H9 (cell line): ENCODE data around the gene SEC22A. TPM values are rescaled to one million over a fixed set of nuclear protein-coding genes. Genes with fewer than 3 reads are reported as not detected.

ENCODE experiments used
- DNase-seq: peaks from one replicate; pipeline ENCODE4 v3.0.0-alpha.2; 2017
- H2AFZ ChIP-seq: one replicate; pipeline ENCODE4 v1.6.1; 2013; ENCODE audit warnings: mild to moderate bottlenecking, low read length, control low read depth, moderate library complexity
- H2AK5ac ChIP-seq: 2 replicates; pipeline ENCODE4 v1.6.1; 2013; ENCODE audit warnings: low read length, control low read depth, mixed read lengths; ENCODE audit not compliant: insufficient read length
- H2BK120ac ChIP-seq: one replicate; pipeline ENCODE4 v1.6.1; 2013; ENCODE audit warnings: low read depth, mild to moderate bottlenecking, low read length, control low read depth, inconsistent platforms; ENCODE audit not compliant: poor library complexity, severe bottlenecking
- H2BK12ac ChIP-seq: 2 replicates; pipeline ENCODE4 v1.6.1; 2013; ENCODE audit warnings: low read length, control low read depth, mixed read lengths, low read depth; ENCODE audit not compliant: insufficient read length
- H2BK15ac ChIP-seq: 2 replicates; pipeline ENCODE4 v1.6.1; 2013; ENCODE audit warnings: low read depth, low read length, control low read depth
- H2BK20ac ChIP-seq: one replicate; pipeline ENCODE4 v1.6.1; 2013; ENCODE audit warnings: low read depth, mild to moderate bottlenecking, low read length, control low read depth, inconsistent platforms; ENCODE audit not compliant: poor library complexity, severe bottlenecking
- H2BK5ac ChIP-seq: 2 replicates; pipeline ENCODE4 v1.6.1; 2013; ENCODE audit warnings: low read length, control low read depth, mixed read lengths; ENCODE audit not compliant: insufficient read length
- H3K14ac ChIP-seq: 2 replicates; pipeline ENCODE4 v1.6.1; 2013; ENCODE audit warnings: low read length, control low read depth; ENCODE audit not compliant: insufficient read depth
- H3K18ac ChIP-seq: 2 replicates; pipeline ENCODE4 v1.6.1; 2013; ENCODE audit warnings: low read depth, mild to moderate bottlenecking, mixed read lengths, low read length, control low read depth; ENCODE audit not compliant: insufficient read length
- H3K23ac ChIP-seq: 2 replicates; pipeline ENCODE4 v1.6.1; 2013; ENCODE audit warnings: low read length, control low read depth, mixed read lengths, low read depth; ENCODE audit not compliant: insufficient read length
- H3K23me2 ChIP-seq: 2 replicates; pipeline ENCODE4 v1.6.1; 2013; ENCODE audit warnings: low read depth, mild to moderate bottlenecking, mixed read lengths, low read length, control low read depth; ENCODE audit not compliant: insufficient read length, poor library complexity, severe bottlenecking
- H3K27ac ChIP-seq: 2 replicates; pipeline ENCODE4 v1.5.1; 2013; ENCODE audit warnings: low read length, control low read depth, mixed read lengths, low read depth; ENCODE audit not compliant: insufficient read length
- H3K27me3 ChIP-seq: 2 replicates; pipeline ENCODE4 v1.6.1; 2013; ENCODE audit warnings: low read length, control low read depth, inconsistent platforms; ENCODE audit not compliant: insufficient read depth
- H3K4ac ChIP-seq: 2 replicates; pipeline ENCODE4 v1.6.1; 2013; ENCODE audit warnings: low read depth, mild to moderate bottlenecking, control low read depth, inconsistent platforms, low read length, moderate library complexity
- H3K4me1 ChIP-seq: 2 replicates; pipeline ENCODE4 v1.6.1; 2013; ENCODE audit warnings: low read length, control low read depth, inconsistent platforms; ENCODE audit not compliant: insufficient read depth
- H3K4me2 ChIP-seq: 2 replicates; pipeline ENCODE4 v1.6.1; 2013; ENCODE audit warnings: low read length, control low read depth, mixed read lengths; ENCODE audit not compliant: insufficient read length, insufficient read depth
- H3K56ac ChIP-seq: 2 replicates; pipeline ENCODE4 v1.6.1; 2013; ENCODE audit warnings: low read depth, mild to moderate bottlenecking, mixed read lengths, low read length, control low read depth; ENCODE audit not compliant: insufficient read length
- H3K79me1 ChIP-seq: 2 replicates; pipeline ENCODE4 v1.6.1; 2013; ENCODE audit warnings: low read depth, mild to moderate bottlenecking, moderate library complexity, low read length, control low read depth, inconsistent platforms; ENCODE audit not compliant: insufficient read depth, poor library complexity, severe bottlenecking
- H3K79me2 ChIP-seq: 2 replicates; pipeline ENCODE4 v1.6.1; 2013; ENCODE audit warnings: low read length, control low read depth, inconsistent platforms; ENCODE audit not compliant: insufficient read depth
- H3K9ac ChIP-seq: 2 replicates; pipeline ENCODE4 v1.6.1; 2013; ENCODE audit warnings: low read length, control low read depth, mixed read lengths; ENCODE audit not compliant: insufficient read length; ENCODE audit errors: extremely low read depth
- H3K9me3 ChIP-seq: one replicate; pipeline ENCODE4 v1.6.1; 2013; ENCODE audit warnings: low read depth, low read length, inconsistent platforms; ENCODE audit not compliant: control insufficient read depth
- H3T11ph ChIP-seq: one replicate; pipeline ENCODE4 v1.6.1; 2013; ENCODE audit warnings: mild to moderate bottlenecking, low read length, control low read depth, inconsistent platforms
- H4K20me1 ChIP-seq: one replicate; pipeline ENCODE4 v1.6.1; 2013; ENCODE audit not compliant: control insufficient read depth, insufficient read length, insufficient read depth
- H4K5ac ChIP-seq: 2 replicates; pipeline ENCODE4 v1.6.1; 2013; ENCODE audit warnings: low read depth, mild to moderate bottlenecking, mixed read lengths, low read length, control low read depth; ENCODE audit not compliant: insufficient read length
- H4K8ac ChIP-seq: replicated peaks from 2 replicates; pipeline ENCODE4 v1.6.1; 2013; ENCODE audit warnings: low read length, control low read depth, mixed read lengths, low read depth; ENCODE audit not compliant: insufficient read length
- H4K91ac ChIP-seq: 2 replicates; pipeline ENCODE4 v1.6.1; 2013; ENCODE audit warnings: low read depth, mild to moderate bottlenecking, moderate library complexity, mixed read lengths, low read length, control low read depth; ENCODE audit not compliant: insufficient read length
- H3K27ac Mint-ChIP-seq, 3 experiments: 2 replicates in 2 of 3; 3 replicates in 1 of 3; pipeline ENCODE4 v1.8.0; 2020 to 2021; ENCODE audit warnings: mixed read lengths in 3 of 3, mild to moderate bottlenecking in 1 of 3, moderate library complexity in 1 of 3
- H3K27me3 Mint-ChIP-seq: 2 replicates; pipeline ENCODE4 v1.8.0; 2021; ENCODE audit warnings: low read depth, mild to moderate bottlenecking, moderate library complexity, mixed read lengths
- H3K36me3 Mint-ChIP-seq, 3 experiments: 2 replicates in 2 of 3; 3 replicates in 1 of 3; pipeline ENCODE4 v1.8.0; 2020 to 2021; ENCODE audit warnings: low read depth in 3 of 3, mixed read lengths in 3 of 3; ENCODE audit not compliant: insufficient read depth in 1 of 3
- H3K4me1 Mint-ChIP-seq, 2 experiments: 2 replicates each; pipeline ENCODE4 v1.8.0; 2020; ENCODE audit warnings: mixed read lengths in 2 of 2
- H3K4me3 Mint-ChIP-seq, 2 experiments: 2 replicates in 1 of 2; 3 replicates in 1 of 2; pipeline ENCODE4 v1.8.0; 2020 to 2021; ENCODE audit warnings: mild to moderate bottlenecking in 2 of 2, mixed read lengths in 2 of 2, moderate library complexity in 1 of 2
- H3K9me3 Mint-ChIP-seq, 2 experiments: 2 replicates in 1 of 2; 3 replicates in 1 of 2; pipeline ENCODE4 v1.8.0; 2020; ENCODE audit warnings: mild to moderate bottlenecking in 2 of 2, mixed read lengths in 2 of 2, moderate library complexity in 1 of 2
- WGBS: extraction: QIAGEN DNeasy Blood & Tissue Kit; methylation state at CpG from one replicate; pipeline ENCODE4 v1.1.7; 2013; ENCODE audit warnings: missing lambda C conversion rate, low lambda C conversion rate, mixed read lengths; ENCODE audit not compliant: insufficient read length; ENCODE audit errors: extremely low coverage; 5-methylcytosine and 5-hydroxymethylcytosine counted together
- total RNA-seq: library from RNA; stranded (reverse); gene quantifications from 2 replicates; pipeline ENCODE4 v1.2.1, GENCODE V29; 2021
- TF ChIP-seq, protein P1 (sequence below): fragments of 200-600 bp; sonication (generic); conservative IDR thresholded peaks from 3 replicates; pipeline ENCODE4 v1.8.0; 2021; ENCODE audit warnings: antibody characterized with exemption, mild to moderate bottlenecking

SEC22A gene
- total RNA-seq, 1 experiment from 2014 or later, result 9.9 TPM

DNA sequence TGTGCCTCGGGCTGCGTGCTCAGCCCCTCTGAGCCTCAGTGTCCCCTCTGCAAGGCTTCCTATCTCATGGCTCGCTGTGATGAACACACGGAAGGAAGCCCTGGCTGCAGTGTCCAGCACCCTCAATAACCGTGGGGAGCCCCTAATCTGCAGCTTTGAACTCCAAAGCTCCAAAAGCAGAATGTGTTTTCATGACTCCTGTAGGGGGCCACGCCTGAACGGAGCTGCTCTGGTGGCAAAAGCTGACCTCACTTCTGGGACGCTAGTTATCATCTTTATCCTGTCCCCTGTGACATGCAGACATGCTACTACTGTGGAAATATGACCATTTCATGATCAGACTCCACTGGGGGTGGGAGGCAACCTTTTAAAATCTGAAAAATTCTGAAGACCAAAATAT lies 98.8 kb downstream of the SEC22A start:
- no peak overlapping the region for H4K5ac ChIP-seq
- H4K20me1 ChIP-seq, result peaks cover 2% of the 10 kb centered on the region
- Mint-ChIP-seq H3K9me3 (no peaks in the 10 kb centered on the region; a peak in 1 of 5 replicates), H3K4me1 (no peaks in the 10 kb centered on the region), H3K27ac (no peak overlapping the region), H3K27me3 (no peaks in the 10 kb centered on the region), H3K36me3 (peaks cover 11 to 24% (median 14%) of the 10 kb centered on the region in 3 experiments), H3K4me3 (no peak overlapping the region)
- H2BK5ac ChIP-seq, result no peak overlapping the region
- no peak overlapping the region for H2AK5ac ChIP-seq
- no peak overlapping the region for H3K23ac ChIP-seq
- DNase-seq, result no peak
- H2AFZ ChIP-seq, result no peak overlapping the region
- no peaks in the 10 kb centered on the region for H3K79me2 ChIP-seq
- WGBS, result no CpG with 5 or more reads among the region's 8 CpGs
- H3K4me2 ChIP-seq, result no peak overlapping the region
- no peaks in the 10 kb centered on the region for H3K79me1 ChIP-seq
- H2BK12ac ChIP-seq, result no peak overlapping the region
- H3K23me2 ChIP-seq, result no peaks in the 10 kb centered on the region
- no peak overlapping the region for H3K14ac ChIP-seq
- H4K91ac ChIP-seq, result no peak overlapping the region
- H2BK15ac ChIP-seq, result no peak overlapping the region
- H3K9ac ChIP-seq, result no peak overlapping the region
- TF ChIP-seq, protein P1, sequence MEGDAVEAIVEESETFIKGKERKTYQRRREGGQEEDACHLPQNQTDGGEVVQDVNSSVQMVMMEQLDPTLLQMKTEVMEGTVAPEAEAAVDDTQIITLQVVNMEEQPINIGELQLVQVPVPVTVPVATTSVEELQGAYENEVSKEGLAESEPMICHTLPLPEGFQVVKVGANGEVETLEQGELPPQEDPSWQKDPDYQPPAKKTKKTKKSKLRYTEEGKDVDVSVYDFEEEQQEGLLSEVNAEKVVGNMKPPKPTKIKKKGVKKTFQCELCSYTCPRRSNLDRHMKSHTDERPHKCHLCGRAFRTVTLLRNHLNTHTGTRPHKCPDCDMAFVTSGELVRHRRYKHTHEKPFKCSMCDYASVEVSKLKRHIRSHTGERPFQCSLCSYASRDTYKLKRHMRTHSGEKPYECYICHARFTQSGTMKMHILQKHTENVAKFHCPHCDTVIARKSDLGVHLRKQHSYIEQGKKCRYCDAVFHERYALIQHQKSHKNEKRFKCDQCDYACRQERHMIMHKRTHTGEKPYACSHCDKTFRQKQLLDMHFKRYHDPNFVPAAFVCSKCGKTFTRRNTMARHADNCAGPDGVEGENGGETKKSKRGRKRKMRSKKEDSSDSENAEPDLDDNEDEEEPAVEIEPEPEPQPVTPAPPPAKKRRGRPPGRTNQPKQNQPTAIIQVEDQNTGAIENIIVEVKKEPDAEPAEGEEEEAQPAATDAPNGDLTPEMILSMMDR, result 0 out of 3 replicates have a peak, but pooled peaks have one; percentile 12
- H3K27me3 ChIP-seq, result no peaks in the 10 kb centered on the region
- no peak overlapping the region for H2BK120ac ChIP-seq
- H3K27ac ChIP-seq, result no peak overlapping the region
- H3T11ph ChIP-seq, result no peak overlapping the region
- no peak overlapping the region for H3K4ac ChIP-seq
- no peaks in the 10 kb centered on the region for H3K4me1 ChIP-seq
- H4K8ac ChIP-seq, result no peak overlapping the region
- H3K56ac ChIP-seq, result no peak overlapping the region
- no peaks in the 10 kb centered on the region for H3K9me3 ChIP-seq
- no peak overlapping the region for H3K18ac ChIP-seq
- H2BK20ac ChIP-seq, result no peak overlapping the region
